Breast epithelium (tissue), 4 donors: ENCODE results near the gene RASA4B. TPM values are rescaled to one million over a fixed set of nuclear protein-coding genes. Genes with fewer than 3 reads are reported as not detected.
A peak's percentile ranks its signal among the peaks of the same experiment; 100 is the strongest.

ENCODE experiments used
- DNase-seq, 2 donors: peaks; one replicate each; pipeline ENCODE4 v3.0.0-alpha.2; 2019; ENCODE audit warnings: low spot score in 2 of 2
- H3K27ac ChIP-seq, 2 donors: fragments of 200-600 bp; sonication (generic) in 1 of 2; one replicate each; pipeline ENCODE4 v1.5.1; 2016 to 2019; ENCODE audit warnings: mild to moderate bottlenecking in 1 of 2
- H3K27me3 ChIP-seq, 2 donors: fragments of 200-600 bp; sonication (generic) in 1 of 2; one replicate each; pipeline versions ENCODE4 v1.5.1 to v1.6.0; 2017 to 2019; ENCODE audit warnings: control low read depth in 1 of 2, mild to moderate bottlenecking in 1 of 2
- H3K36me3 ChIP-seq: fragments of 200-600 bp; one replicate; pipeline ENCODE4 v1.5.1; 2019
- H3K4me1 ChIP-seq, 2 donors: fragments of 200-600 bp; sonication (generic); one replicate each; pipeline ENCODE4 v1.5.1; 2016 to 2019; ENCODE audit warnings: control low read depth in 1 of 2
- H3K4me3 ChIP-seq, 3 donors: fragments of 200-600 bp; sonication (generic); 1 replicate in 2 of 3; 2 replicates in 1 of 3; pipeline ENCODE4 v1.5.1; 2016 to 2019; ENCODE audit warnings: mild to moderate bottlenecking in 3 of 3, moderate library complexity in 2 of 3
- H3K9me3 ChIP-seq, 2 donors: fragments of 200-600 bp; sonication (generic) in 1 of 2; one replicate each; pipeline ENCODE4 v1.5.1; 2016 to 2019; ENCODE audit warnings: control low read depth in 1 of 2
- CTCF ChIP-seq, 3 donors: fragments of 450-650 bp; IDR thresholded peaks; one replicate each; pipeline ENCODE4 v1.5.1; 2016 to 2017; ENCODE audit warnings: antibody characterized with exemption in 3 of 3, mild to moderate bottlenecking in 3 of 3, moderate library complexity in 3 of 3
- POLR2A ChIP-seq: fragments of 450-650 bp; IDR thresholded peaks from one replicate; pipeline ENCODE4 v1.6.1; 2016; ENCODE audit warnings: antibody characterized with exemption, mild to moderate bottlenecking, moderate library complexity
- POLR2AphosphoS5 ChIP-seq, 3 donors: sonication (generic); formaldehyde crosslinking; IDR thresholded peaks; one replicate each; pipeline ENCODE4 v1.6.1; 2017; ENCODE audit warnings: antibody characterized with exemption in 3 of 3
- intact Hi-C: fragments of 100-400 bp; cut with DNase I; formaldehyde crosslinking; loops from one replicate; pipeline ENCODE4 v1.15.1; 2023; ENCODE audit warnings: low total_unique reads
- total RNA-seq, 3 donors: library from RNA; depleted of rRNA; stranded (reverse); fragments of >200 nt; gene quantifications; one replicate each; pipeline ENCODE4 v1.1.0, GENCODE V29; 2016

Gene RASA4B
- total RNA-seq, 3 donors from 2014 or later: 3.7 to 11.1 (median 7.2) TPM

DNA sequence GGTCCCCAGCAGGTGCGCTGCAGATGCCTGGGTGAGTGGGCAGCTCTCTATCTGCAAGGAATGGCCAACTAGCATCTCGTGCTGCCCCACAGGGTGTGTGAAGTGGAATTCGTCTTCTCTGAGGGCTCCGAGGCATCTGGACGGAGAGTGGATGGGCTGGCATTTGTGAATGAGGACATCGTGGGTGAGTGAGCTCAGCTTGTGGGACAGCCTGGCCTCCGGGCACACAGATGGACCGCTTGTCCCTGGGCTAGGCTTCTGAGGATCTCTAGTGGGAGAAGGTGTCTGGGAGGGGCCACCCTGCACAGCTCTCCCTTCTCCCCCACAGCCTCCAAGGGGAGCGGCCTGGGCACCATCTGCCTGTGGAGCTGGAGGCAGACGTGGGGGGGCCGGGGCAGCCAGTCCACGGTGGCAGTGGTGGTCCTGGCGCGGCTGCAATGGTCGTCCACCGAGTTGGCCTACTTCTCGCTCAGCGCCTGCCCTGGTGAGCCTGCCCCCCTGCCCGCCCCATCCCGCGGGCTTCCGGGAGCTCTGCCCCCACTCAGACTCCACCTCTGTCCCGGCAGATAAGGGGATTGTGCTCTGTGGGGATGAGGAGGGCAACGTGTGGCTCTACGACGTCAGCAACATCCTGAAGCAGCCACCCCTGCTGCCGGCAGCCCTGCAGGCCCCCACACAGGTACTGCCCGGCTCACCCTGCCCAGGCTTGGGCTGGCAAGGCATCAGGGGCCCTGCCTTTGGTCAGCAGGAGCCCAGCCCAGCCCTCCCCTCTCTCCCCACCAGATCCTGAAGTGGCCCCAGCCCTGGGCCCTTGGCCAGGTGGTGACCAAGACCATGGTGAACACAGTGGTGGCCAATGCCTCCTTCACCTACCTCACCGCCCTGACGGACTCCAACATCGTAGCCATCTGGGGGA lies 45.2 kb downstream of the RASA4B start:
- peak in 1 of 2 donors; percentile 48 for DNase-seq
- TF ChIP-seq POLR2A: no peak
- TF ChIP-seq CTCF (IDR thresholded peaks at IDR 0.05): no peak
- TF ChIP-seq POLR2AphosphoS5 (IDR thresholded peaks at IDR 0.05): no peak
- H3K9me3 ChIP-seq: no peaks in the 10 kb centered on the region
- no peaks in the 10 kb centered on the region for H3K4me1 ChIP-seq
- intact Hi-C loops: no loop called here
- no peaks in the 10 kb centered on the region for H3K27me3 ChIP-seq
- no peak overlapping the region for H3K4me3 ChIP-seq
- no peak overlapping the region for H3K27ac ChIP-seq
- H3K36me3 ChIP-seq: no peaks in the 10 kb centered on the region

DNA sequence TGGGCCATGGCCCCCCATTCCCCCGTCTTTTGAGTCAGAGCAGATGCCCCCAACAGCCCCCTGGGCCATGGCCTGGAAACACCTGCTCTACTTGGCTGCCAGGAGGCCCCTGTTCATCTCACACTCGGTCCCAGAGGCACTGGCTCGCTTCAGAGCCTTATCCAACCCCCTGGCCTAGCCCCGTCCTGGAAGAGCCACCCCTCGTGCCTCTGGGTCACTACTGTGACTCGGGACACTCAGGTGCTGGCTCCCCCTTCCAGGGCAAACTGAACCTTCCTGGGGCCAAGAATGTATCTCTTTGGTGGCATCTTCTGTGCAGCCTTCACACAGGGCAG lies 45.8 kb downstream of the RASA4B start:
- peak in 1 of 2 donors; percentile 45 for DNase-seq
- intact Hi-C loops: no loop called here
- H3K4me3 ChIP-seq: no peak overlapping the region
- H3K4me1 ChIP-seq: no peaks in the 10 kb centered on the region
- H3K9me3 ChIP-seq: no peaks in the 10 kb centered on the region
- TF ChIP-seq POLR2A (no peak), CTCF (IDR thresholded peaks at IDR 0.05) (no peak), POLR2AphosphoS5 (IDR thresholded peaks at IDR 0.05) (no peak)
- H3K36me3 ChIP-seq: no peaks in the 10 kb centered on the region
- no peak overlapping the region for H3K27ac ChIP-seq
- H3K27me3 ChIP-seq: no peaks in the 10 kb centered on the region

DNA sequence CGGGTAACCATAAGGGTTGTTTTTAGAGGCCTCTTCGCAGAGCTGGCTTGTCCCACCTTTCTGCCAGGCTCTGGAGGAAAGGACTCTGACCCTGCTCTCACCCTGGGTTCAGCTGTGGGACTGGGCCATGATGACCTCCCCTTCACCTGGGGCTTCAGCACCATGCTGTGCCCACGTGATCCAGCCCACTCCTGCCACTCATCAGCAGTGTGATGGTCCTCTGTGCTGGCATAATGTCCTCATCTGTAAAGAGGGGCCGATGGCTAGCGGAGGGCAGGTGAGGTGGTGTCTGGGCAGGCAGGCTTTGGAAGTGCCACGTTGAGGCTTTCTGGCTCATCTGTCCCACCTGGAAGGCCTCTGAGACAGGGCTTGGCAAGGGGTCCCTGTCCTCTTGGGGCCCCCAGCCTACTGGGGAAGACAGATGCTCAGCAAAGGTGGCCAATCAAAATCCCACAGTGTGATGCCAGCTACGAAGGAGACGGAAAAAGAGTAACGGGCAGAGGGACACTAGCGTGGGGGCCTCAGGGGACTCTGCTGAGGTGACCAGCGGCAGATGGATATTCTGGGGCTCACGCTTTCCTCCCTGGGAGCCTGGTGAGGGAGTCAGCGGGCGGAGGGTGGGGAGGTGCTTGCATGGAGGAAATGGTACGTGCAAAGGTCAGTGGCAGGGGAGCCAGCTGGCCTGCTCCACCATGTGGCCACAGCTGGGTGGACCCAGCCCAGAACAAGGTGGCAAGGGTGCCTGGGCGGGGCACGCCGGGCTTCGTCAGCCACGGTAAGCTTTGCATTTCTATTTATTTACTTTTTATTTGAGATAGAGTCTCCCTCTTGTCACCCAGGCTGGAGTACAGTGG lies 47.4 kb downstream of the RASA4B start:
- peak in 1 of 2 donors; percentile 38 for DNase-seq
- Histone ChIP-seq H3K27me3 (no peaks in the 10 kb centered on the region), H3K9me3 (no peaks in the 10 kb centered on the region), H3K27ac (no peak overlapping the region), H3K4me3 (no peak overlapping the region), H3K4me1 (no peaks in the 10 kb centered on the region), H3K36me3 (no peaks in the 10 kb centered on the region)
- TF ChIP-seq CTCF (IDR thresholded peaks at IDR 0.05): no peak
- intact Hi-C loops: no loop called here

DNA sequence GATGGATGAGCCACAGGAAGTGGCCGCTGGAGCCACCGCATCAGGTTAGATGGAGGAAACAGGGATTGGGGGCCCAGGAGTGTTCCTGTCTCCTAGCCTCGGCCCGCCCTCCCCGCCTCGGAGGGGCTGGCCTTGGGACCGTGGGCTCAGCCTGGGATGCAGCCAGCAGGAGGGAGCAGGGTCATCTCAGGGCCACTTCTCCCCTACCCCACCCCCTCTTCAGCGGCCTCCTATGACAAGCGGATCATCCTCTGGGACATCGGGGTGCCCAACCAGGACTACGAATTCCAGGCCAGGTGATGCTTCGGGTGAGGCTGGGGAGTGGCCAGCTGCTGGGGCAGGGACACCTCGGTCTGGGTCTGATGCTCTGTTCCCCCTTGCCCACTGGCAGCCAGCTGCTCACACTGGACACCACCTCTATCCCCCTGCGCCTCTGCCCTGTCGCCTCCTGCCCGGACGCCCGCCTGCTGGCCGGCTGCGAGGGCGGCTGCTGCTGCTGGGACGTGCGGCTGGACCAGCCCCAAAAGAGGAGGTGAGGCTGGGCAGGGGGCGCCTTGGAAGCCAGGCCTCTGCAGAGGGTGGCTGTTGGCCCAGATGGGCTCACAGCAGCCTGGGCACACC lies 48.1 kb downstream of the RASA4B start:
- no peak overlapping the region for H3K27ac ChIP-seq
- H3K9me3 ChIP-seq: no peaks in the 10 kb centered on the region
- no peaks in the 10 kb centered on the region for H3K4me1 ChIP-seq
- intact Hi-C loops: no loop called here
- no peak overlapping the region for H3K4me3 ChIP-seq
- H3K27me3 ChIP-seq: no peaks in the 10 kb centered on the region
- no peaks in the 10 kb centered on the region for H3K36me3 ChIP-seq
- DNase-seq: no peak
- TF ChIP-seq CTCF (IDR thresholded peaks at IDR 0.05): no peak
- TF ChIP-seq POLR2AphosphoS5 (IDR thresholded peaks at IDR 0.05): no peak
- no peak for TF ChIP-seq POLR2A
